Measurements from ENCODE around the gene HAP1. TPM values are rescaled to one million over a fixed set of nuclear protein-coding genes. Genes with fewer than 3 reads are reported as not detected.
A peak's percentile ranks its signal among the peaks of the same experiment; 100 is the strongest.

Gene HAP1
- total and polyA plus RNA-seq, 12 donors: 0.03 to 0.18 TPM; not detected in 10

- no peaks in the 10 kb centered on the region for H3K9me3 ChIP-seq
- H3K36me3 ChIP-seq: peaks cover 0 to 54% (median 48%) of the 10 kb centered on the region in 9 donors
- peak overlapping the region in 9 of 10 donors; percentile 97 to 100 (median 100) for H3K27ac ChIP-seq
- TF ChIP-seq, protein P1, sequence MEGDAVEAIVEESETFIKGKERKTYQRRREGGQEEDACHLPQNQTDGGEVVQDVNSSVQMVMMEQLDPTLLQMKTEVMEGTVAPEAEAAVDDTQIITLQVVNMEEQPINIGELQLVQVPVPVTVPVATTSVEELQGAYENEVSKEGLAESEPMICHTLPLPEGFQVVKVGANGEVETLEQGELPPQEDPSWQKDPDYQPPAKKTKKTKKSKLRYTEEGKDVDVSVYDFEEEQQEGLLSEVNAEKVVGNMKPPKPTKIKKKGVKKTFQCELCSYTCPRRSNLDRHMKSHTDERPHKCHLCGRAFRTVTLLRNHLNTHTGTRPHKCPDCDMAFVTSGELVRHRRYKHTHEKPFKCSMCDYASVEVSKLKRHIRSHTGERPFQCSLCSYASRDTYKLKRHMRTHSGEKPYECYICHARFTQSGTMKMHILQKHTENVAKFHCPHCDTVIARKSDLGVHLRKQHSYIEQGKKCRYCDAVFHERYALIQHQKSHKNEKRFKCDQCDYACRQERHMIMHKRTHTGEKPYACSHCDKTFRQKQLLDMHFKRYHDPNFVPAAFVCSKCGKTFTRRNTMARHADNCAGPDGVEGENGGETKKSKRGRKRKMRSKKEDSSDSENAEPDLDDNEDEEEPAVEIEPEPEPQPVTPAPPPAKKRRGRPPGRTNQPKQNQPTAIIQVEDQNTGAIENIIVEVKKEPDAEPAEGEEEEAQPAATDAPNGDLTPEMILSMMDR (IDR thresholded peaks at IDR 0.05): peak; percentile 37 to 69 (median 55)
- 2 to 3% methylated on average over 27 of the region's 27 CpGs for WGBS, 2 donors
- no peaks in the 10 kb centered on the region for H3K27me3 ChIP-seq
- ATAC-seq: no peak
- H3K4me3 ChIP-seq: peak overlapping the region; percentile 62 to 99 (median 84)
- intact Hi-C loops (cut with DNase I): loop anchor here in 1 of 10 donors (10.0 kb wide), 1 partner anchor 1245 kb away; the partner anchor contains the start of gene IGFBP4
- peak in 1 of 2 donors; percentile 47 for DNase-seq
- peaks cover 11 to 45% (median 38%) of the 10 kb centered on the region in 9 donors for H3K4me1 ChIP-seq
Observed at GRCh38 chr17:41689497-41690299, 44.7 kb downstream of the HAP1 start.

GRCh38 chr17:41688641-41689496 lies 45.6 kb downstream of the HAP1 start, which contains the start of gene EIF1:
TSS of gene EIF1 (plus strand) at chr17:41688885. CDS start at chr17:41689039, 154 bp downstream.
- TF ChIP-seq, protein P1 (IDR thresholded peaks at IDR 0.05): no peak
- Histone ChIP-seq H3K9me3 (no peaks in the 10 kb centered on the region), H3K4me3 (peak within 1 kb of the TSS; percentile 62 to 99 (median 84)), H3K36me3 (peaks cover 0 to 46% (median 43%) of the 10 kb centered on the region in 9 donors), H3K27ac (peak within 1 kb of the TSS; percentile 97 to 100 (median 100)), H3K4me1 (peaks cover 11 to 45% (median 38%) of the 10 kb centered on the region in 9 donors), H3K27me3 (no peaks in the 10 kb centered on the region)
- ATAC-seq: peak; percentile 89 to 96 (median 94)
- WGBS, 2 donors: 0% methylated on average over 79 to 81 of the region's 81 CpGs
- peak; percentile 100 for DNase-seq
- intact Hi-C loops (cut with DNase I): loop anchor here in 1 of 10 donors (10.0 kb wide), 1 partner anchor 1244 kb away; the partner anchor contains the start of gene IGFBP4

GRCh38 chr17:41687828-41688640 lies 46.4 kb downstream of the HAP1 start:
- peak overlapping the region; percentile 19 to 99 (median 76) for H3K4me3 ChIP-seq
- no peaks in the 10 kb centered on the region for H3K9me3 ChIP-seq
- H3K27me3 ChIP-seq: no peaks in the 10 kb centered on the region
- 6 to 7% methylated on average over 23 of the region's 23 CpGs for WGBS, 2 donors
- DNase-seq: peak; percentile 42 to 65
- TF ChIP-seq, protein P1 (IDR thresholded peaks at IDR 0.05): peak in 5 of 9 donors; percentile 8 to 46 (median 39)
- ATAC-seq: no peak
- peak overlapping the region; percentile 82 to 100 (median 100) for H3K27ac ChIP-seq
- peaks cover 11 to 42% (median 38%) of the 10 kb centered on the region in 9 donors for H3K4me1 ChIP-seq
- peaks cover 0 to 38% (median 35%) of the 10 kb centered on the region in 9 donors for H3K36me3 ChIP-seq
- intact Hi-C loops (cut with DNase I): loop anchor here in 1 of 10 donors (10.0 kb wide), 1 partner anchor 1243 kb away; the partner anchor contains the start of gene IGFBP4

Measured in heart right ventricle (tissue), 16 donors.